ENCODE data around the gene BEND6.

BEND6 gene

DNA sequence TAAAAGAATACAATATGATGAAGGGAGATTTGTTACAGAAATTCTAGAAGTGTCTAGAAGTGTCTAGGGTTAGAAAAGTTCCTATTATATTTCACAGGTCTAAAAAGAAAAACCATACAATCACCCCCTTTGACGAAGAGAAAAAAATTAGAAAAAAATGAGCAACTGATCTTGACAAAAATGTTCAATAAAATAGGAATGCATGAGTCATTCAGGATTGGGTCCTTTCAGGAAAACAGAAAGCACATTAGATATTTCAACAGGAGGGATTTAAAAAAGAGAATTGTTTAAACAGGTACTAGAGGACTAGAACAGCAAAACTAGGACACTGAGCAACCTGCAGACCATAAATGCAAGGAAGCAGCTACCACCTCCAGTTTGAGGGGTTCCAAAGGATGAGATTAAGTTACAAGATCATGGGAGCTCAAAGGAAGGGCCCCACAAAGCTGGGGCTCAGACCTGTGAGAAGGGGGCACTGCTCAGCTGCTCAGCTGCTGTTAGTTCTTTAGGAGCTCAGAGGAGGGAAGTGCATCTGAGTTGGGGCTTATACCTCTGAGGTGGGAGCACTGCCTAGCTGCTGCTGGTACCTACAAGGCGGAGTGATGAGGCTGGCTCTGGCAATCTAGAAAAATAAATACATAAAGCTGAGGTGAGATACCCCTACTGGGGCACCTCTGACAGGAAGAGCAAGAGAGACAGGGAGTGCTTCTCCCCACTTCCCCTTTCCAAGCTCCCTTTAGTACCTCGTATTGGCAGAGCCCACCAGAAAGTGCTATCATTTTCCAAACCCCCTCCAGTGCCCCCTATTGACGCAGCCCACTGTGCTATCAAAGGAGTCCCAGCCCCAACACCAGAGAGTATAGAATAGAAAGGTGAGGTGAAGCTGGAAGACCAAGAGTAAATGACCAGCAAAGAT lies 27.1 kb upstream of the BEND6 start:
- no peaks in the 10 kb centered on the region for H3K27me3 ChIP-seq (ENCODE audit: control insufficient read depth, insufficient read depth, low read length)
- no peaks in the 10 kb centered on the region for H3K9me3 ChIP-seq (ENCODE audit: control insufficient read depth, low read length)
- no peak overlapping the region for H3K9ac ChIP-seq (ENCODE audit: low read length)
- no peaks in the 10 kb centered on the region for H3K36me3 ChIP-seq (ENCODE audit: control insufficient read depth, insufficient read depth, low read length)
- H3K4me1 ChIP-seq (ENCODE audit: control insufficient read depth, insufficient read depth, low read length) = no peaks in the 10 kb centered on the region
- H3K4me3 ChIP-seq (ENCODE audit: low read length) = no peak overlapping the region

DNA sequence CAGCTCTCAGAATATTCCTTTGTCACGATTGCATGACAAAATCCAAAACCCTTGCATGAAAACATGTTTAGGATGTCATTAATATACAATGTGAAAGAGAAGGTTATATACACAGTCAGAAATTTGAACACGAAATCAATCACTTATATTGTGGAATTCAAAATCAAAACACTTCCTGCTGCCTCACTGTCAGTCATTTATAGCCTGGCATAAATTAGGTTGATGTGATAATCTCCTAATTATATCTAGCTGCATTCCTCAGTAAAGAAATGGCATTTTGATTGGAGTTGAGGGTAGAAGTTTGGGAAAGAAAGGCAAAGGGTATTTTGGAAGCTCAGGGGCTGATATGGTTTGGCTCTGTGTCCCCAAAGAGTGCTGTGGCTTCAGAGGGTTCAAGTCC lies 24.1 kb upstream of the BEND6 start:
- Histone ChIP-seq H3K4me1 (ENCODE audit: control insufficient read depth, insufficient read depth, low read length) (no peaks in the 10 kb centered on the region), H3K9ac (ENCODE audit: low read length) (no peak overlapping the region), H3K4me3 (ENCODE audit: low read length) (no peak overlapping the region), H3K36me3 (ENCODE audit: control insufficient read depth, insufficient read depth, low read length) (no peaks in the 10 kb centered on the region), H3K27me3 (ENCODE audit: control insufficient read depth, insufficient read depth, low read length) (no peaks in the 10 kb centered on the region), H3K9me3 (ENCODE audit: control insufficient read depth, low read length) (no peaks in the 10 kb centered on the region)

DNA sequence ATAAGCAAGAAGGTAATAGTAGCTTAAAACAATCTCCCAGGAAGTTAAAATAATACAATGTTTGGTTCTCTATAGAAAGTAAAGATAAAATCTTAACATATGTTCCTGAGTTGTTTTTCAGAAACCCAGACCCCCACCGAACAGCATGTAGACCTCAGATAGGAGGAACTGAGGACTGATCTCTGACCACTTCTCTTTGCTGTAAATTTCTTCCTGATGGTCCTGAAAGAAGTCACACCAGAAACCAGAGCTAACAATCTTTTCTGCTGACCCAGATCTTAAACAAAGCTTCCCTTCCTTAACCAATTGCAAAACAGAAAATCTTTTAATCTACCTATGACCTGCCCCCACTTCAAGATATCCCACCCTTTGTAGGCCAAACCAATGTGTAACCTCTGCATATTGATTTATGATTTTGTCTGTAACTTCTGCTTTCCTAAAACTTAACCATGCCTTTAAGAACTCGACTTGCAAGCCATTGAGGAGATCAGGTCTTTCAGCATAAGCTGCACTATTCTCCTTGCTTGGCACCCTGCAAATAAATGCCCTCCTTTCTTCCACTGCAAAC lies 21.9 kb upstream of the BEND6 start:
- Histone ChIP-seq H3K27me3 (ENCODE audit: control insufficient read depth, insufficient read depth, low read length) (no peaks in the 10 kb centered on the region), H3K9ac (ENCODE audit: low read length) (no peak overlapping the region), H3K4me1 (ENCODE audit: control insufficient read depth, insufficient read depth, low read length) (no peaks in the 10 kb centered on the region), H3K36me3 (ENCODE audit: control insufficient read depth, insufficient read depth, low read length) (no peaks in the 10 kb centered on the region), H3K4me3 (ENCODE audit: low read length) (no peak overlapping the region), H3K9me3 (ENCODE audit: control insufficient read depth, low read length) (no peaks in the 10 kb centered on the region)

DNA sequence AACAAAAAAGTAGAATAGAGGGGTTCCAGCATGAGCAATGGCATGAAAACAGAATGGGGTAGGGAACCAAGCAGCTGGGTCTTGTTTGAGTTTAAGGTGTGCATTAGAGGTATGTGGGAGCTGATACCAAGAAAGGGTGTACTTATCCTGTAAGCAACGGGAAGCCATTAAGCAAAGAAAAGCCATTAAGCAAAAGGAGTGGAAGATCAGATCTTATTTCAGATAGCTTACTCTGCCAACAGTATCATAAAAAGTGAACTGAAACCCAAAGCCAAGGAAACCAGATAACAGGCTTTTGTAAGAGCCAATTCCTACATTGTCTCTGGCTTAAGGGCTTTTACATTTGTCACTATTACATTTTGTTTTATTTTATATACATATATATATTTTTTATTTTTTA lies 21.3 kb upstream of the BEND6 start:
- H3K36me3 ChIP-seq (ENCODE audit: control insufficient read depth, insufficient read depth, low read length) = no peaks in the 10 kb centered on the region
- no peaks in the 10 kb centered on the region for H3K4me1 ChIP-seq (ENCODE audit: control insufficient read depth, insufficient read depth, low read length)
- no peaks in the 10 kb centered on the region for H3K27me3 ChIP-seq (ENCODE audit: control insufficient read depth, insufficient read depth, low read length)
- H3K9ac ChIP-seq (ENCODE audit: low read length) = no peak overlapping the region
- no peaks in the 10 kb centered on the region for H3K9me3 ChIP-seq (ENCODE audit: control insufficient read depth, low read length)
- H3K4me3 ChIP-seq (ENCODE audit: low read length) = no peak overlapping the region

DNA sequence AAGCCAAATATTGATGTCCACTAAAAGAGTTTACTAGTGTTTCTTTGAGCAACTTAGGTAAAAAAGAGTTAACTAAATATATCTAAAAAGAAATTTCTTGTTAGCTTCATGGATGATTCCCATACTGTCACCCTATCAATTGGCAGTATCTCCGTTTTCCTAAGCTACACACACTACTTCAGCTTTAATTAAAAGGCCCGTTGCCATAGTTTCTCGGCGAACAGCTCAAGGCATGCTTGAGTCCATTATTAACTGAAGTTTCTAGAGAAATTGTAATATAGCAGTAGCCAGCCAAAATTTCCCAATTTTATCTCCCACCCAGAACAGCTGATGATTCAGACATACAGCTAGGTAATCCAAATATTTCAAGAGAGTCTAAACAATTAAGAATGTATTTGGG lies 20.0 kb upstream of the BEND6 start:
- no peak overlapping the region for H3K4me3 ChIP-seq (ENCODE audit: low read length)
- H3K27me3 ChIP-seq (ENCODE audit: control insufficient read depth, insufficient read depth, low read length) = no peaks in the 10 kb centered on the region
- H3K9me3 ChIP-seq (ENCODE audit: control insufficient read depth, low read length) = no peaks in the 10 kb centered on the region
- H3K9ac ChIP-seq (ENCODE audit: low read length) = no peak overlapping the region
- H3K36me3 ChIP-seq (ENCODE audit: control insufficient read depth, insufficient read depth, low read length) = no peaks in the 10 kb centered on the region
- H3K4me1 ChIP-seq (ENCODE audit: control insufficient read depth, insufficient read depth, low read length) = no peaks in the 10 kb centered on the region

DNA sequence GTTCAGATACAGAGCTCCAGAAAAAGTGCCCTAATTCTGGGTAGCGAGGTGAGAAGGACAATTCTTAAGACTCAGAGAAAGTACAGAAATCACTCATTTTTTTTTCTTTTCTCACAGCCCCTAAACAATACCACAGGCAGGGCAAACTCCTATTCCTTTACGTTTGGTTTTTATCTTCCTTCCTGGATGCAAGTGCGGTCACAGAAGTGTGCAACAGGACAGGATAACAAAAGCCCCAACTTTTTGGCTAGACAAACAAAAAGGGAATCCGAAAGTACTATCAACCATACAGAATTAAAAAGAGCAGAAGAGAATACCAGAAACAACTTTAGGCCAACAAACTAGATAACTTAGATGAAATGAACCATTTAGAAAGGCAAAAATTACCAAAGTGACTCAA lies 18.4 kb upstream of the BEND6 start:
- H3K27me3 ChIP-seq (ENCODE audit: control insufficient read depth, insufficient read depth, low read length) = no peaks in the 10 kb centered on the region
- no peak overlapping the region for H3K4me3 ChIP-seq (ENCODE audit: low read length)

DNA sequence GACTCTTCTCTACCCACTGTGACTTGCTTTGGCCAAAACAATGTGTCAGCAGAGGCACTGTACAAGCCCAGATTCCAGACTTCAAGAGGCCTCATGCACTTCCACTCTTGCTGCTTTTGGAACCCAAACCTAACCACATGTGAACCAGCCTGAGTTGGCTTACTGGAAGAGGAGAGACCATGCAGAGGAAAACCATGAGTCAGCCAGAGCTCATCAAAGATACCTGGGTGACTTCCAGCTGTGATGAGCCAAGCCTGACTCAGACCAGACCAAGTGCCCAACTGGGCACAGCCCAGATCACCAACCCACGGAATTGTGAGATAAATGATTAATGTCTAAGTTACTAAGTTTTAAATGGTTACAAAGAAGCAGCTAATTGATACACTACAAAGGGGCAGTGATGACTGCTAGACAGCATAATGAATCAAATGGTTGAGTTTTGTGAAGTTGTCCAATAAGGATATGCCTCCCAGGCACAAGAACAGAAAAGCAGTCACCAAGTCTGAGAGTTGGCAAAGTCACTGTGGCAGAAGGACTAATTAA lies 16.2 kb upstream of the BEND6 start:
- no peak overlapping the region for H3K9ac ChIP-seq (ENCODE audit: low read length)
- no peak overlapping the region for H3K4me3 ChIP-seq (ENCODE audit: low read length)
- H3K27me3 ChIP-seq (ENCODE audit: control insufficient read depth, insufficient read depth, low read length) = no peaks in the 10 kb centered on the region
- H3K9me3 ChIP-seq (ENCODE audit: control insufficient read depth, low read length) = no peaks in the 10 kb centered on the region
- H3K4me1 ChIP-seq (ENCODE audit: control insufficient read depth, insufficient read depth, low read length) = no peaks in the 10 kb centered on the region
- H3K36me3 ChIP-seq (ENCODE audit: control insufficient read depth, insufficient read depth, low read length) = no peaks in the 10 kb centered on the region

More for the DNA sequence above, 18.4 kb upstream of the BEND6 start:
- H3K9me3 ChIP-seq (ENCODE audit: control insufficient read depth, low read length) = no peaks in the 10 kb centered on the region
- no peaks in the 10 kb centered on the region for H3K36me3 ChIP-seq (ENCODE audit: control insufficient read depth, insufficient read depth, low read length)
- no peak overlapping the region for H3K9ac ChIP-seq (ENCODE audit: low read length)
- H3K4me1 ChIP-seq (ENCODE audit: control insufficient read depth, insufficient read depth, low read length) = no peaks in the 10 kb centered on the region

DNA sequence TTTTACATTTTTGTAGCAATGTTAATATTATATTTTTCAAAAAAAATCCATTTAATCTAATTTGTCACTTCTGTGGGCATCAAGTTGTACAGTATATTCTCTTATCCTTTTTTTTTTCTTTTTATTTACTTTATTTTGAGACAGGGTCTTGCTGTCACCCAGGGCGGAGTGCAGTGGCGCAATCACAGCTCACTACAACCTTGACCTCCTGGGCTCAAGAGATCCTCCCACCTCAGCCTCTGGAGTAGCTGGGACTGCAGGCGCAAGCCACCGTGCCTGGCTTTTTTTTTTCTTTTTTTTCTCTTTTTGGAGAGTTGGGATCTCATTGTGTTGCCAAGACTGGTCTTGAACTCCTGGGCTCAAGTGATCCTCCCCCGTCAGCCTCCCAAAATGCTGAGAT lies 14.4 kb upstream of the BEND6 start:
- H3K36me3 ChIP-seq (ENCODE audit: control insufficient read depth, insufficient read depth, low read length) = no peaks in the 10 kb centered on the region

DNA sequence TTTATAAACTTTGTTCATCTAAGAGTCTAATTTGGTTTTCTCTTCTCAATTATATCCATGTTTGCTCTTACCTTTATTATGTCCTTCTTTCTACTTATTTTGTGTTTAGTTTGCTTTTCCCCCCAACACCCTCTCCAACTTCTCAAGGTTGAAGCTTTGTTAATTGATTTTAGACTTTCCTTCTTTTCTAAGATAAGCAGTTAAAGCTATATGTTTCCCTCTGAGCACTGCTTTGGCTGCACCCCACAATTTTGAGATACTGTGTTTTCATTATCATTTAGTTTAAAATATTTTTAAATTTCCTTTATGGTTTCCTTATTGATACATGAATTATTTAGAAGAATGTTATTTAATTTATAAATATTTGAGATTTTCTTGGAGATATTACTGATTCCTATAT lies 13.9 kb upstream of the BEND6 start:
- no peak overlapping the region for H3K4me3 ChIP-seq (ENCODE audit: low read length)
- H3K9ac ChIP-seq (ENCODE audit: low read length) = no peak overlapping the region
- H3K27me3 ChIP-seq (ENCODE audit: control insufficient read depth, insufficient read depth, low read length) = no peaks in the 10 kb centered on the region
- no peaks in the 10 kb centered on the region for H3K4me1 ChIP-seq (ENCODE audit: control insufficient read depth, insufficient read depth, low read length)
- H3K36me3 ChIP-seq (ENCODE audit: control insufficient read depth, insufficient read depth, low read length) = no peaks in the 10 kb centered on the region
- no peaks in the 10 kb centered on the region for H3K9me3 ChIP-seq (ENCODE audit: control insufficient read depth, low read length)

More for the DNA sequence above, 14.4 kb upstream of the BEND6 start:
- no peaks in the 10 kb centered on the region for H3K27me3 ChIP-seq (ENCODE audit: control insufficient read depth, insufficient read depth, low read length)
- H3K4me3 ChIP-seq (ENCODE audit: low read length) = no peak overlapping the region
- no peak overlapping the region for H3K9ac ChIP-seq (ENCODE audit: low read length)
- no peaks in the 10 kb centered on the region for H3K9me3 ChIP-seq (ENCODE audit: control insufficient read depth, low read length)
- no peaks in the 10 kb centered on the region for H3K4me1 ChIP-seq (ENCODE audit: control insufficient read depth, insufficient read depth, low read length)

DNA sequence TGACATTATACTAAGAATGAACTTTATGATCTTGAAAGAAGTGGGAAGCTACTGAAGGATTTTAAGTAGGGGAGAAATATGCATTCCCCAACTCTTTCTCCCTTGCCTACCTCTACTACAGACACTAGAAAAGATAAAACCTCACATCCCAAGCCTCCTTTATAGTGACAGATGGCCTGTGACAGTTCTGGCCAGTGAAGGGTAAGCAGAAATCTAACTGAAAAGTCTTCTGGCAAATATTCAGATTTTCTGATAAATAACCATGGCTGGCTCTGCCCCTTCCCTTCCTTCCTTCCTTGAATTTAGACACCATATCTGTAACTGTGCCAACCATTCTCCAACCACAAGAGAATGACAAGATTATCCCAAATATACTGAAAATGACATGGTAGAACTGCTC lies 10.2 kb upstream of the BEND6 start:
- Histone ChIP-seq H3K4me1 (ENCODE audit: control insufficient read depth, insufficient read depth, low read length) (no peaks in the 10 kb centered on the region), H3K9ac (ENCODE audit: low read length) (no peak overlapping the region), H3K9me3 (ENCODE audit: control insufficient read depth, low read length) (no peaks in the 10 kb centered on the region), H3K36me3 (ENCODE audit: control insufficient read depth, insufficient read depth, low read length) (no peaks in the 10 kb centered on the region), H3K4me3 (ENCODE audit: low read length) (no peak overlapping the region), H3K27me3 (ENCODE audit: control insufficient read depth, insufficient read depth, low read length) (no peaks in the 10 kb centered on the region)

DNA sequence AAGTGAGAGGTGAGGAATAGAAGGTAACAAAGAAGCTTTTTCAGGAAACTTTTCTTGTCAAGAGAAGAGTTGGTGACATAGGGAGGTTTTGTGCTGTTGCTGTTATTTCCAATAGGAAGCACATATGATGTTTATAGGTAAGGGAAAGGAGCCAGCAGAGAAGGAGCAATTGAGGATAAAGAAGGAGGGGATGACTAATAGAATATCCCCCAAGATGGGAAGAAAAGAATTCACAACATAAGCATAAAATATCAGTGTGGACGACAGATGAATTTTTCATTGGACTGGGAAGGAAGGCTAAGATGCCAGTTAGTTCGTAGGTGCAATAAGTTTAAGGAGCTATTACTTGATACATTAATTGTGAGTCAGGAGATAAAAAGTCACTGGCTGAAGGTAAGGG lies 8.5 kb upstream of the BEND6 start:
- H3K4me1 ChIP-seq (ENCODE audit: control insufficient read depth, insufficient read depth, low read length) = no peaks in the 10 kb centered on the region
- no peak overlapping the region for H3K9ac ChIP-seq (ENCODE audit: low read length)
- no peak overlapping the region for H3K4me3 ChIP-seq (ENCODE audit: low read length)
- no peaks in the 10 kb centered on the region for H3K9me3 ChIP-seq (ENCODE audit: control insufficient read depth, low read length)
- no peaks in the 10 kb centered on the region for H3K27me3 ChIP-seq (ENCODE audit: control insufficient read depth, insufficient read depth, low read length)
- H3K36me3 ChIP-seq (ENCODE audit: control insufficient read depth, insufficient read depth, low read length) = no peaks in the 10 kb centered on the region

DNA sequence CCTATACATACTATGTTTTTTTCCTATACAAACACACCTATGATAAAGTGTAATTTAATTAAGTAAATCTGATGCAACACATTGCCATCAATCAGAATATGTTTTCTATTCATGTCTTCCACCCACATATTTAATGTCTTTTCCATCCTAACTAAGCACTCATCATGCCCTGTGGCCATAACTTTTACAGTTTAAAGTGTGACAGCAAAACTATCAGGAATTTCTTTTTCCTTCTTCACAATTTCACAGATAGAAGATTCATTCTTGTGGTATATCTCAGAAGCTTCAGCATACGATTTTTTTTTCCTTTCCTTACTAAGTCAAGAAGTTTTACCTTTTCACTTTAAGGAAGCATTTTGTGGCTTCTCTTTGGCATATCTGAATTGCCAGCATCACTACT lies 7.0 kb upstream of the BEND6 start:
- Histone ChIP-seq H3K4me1 (ENCODE audit: control insufficient read depth, insufficient read depth, low read length) (no peaks in the 10 kb centered on the region), H3K27me3 (ENCODE audit: control insufficient read depth, insufficient read depth, low read length) (peaks cover 4% of the 10 kb centered on the region), H3K4me3 (ENCODE audit: low read length) (no peak overlapping the region), H3K9me3 (ENCODE audit: control insufficient read depth, low read length) (no peaks in the 10 kb centered on the region), H3K9ac (ENCODE audit: low read length) (no peak overlapping the region), H3K36me3 (ENCODE audit: control insufficient read depth, insufficient read depth, low read length) (no peaks in the 10 kb centered on the region)

All from mucosa of stomach (tissue), 1 donor.